Measurements from ENCODE around the gene MOV10L1.
A peak's percentile ranks its signal among the peaks of the same experiment; 100 is the strongest.
"Not testable (repeated sequence)": the region's sequence is repeated elsewhere in the genome, so short reads cannot be mapped to it uniquely, and the experiment has no call there.

Gene MOV10L1

DNA sequence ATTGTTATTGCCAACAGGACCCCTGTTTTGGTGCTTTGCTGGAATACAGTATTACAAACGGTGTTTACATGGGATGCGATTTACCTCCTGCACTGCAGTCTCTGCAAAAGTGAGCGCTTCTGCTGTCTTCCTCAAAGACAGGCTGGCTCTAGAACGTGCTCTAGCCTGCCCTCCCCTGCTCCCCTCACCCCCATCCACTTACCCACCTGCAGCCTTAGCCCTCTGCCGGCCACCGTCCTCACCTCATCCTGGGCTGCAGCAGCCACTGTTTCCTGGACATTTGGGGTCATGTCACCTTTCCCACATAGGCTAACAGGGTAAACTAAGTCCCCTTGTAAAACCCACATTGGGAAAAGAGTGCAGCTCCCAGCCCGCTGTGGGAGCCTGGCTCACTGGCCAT, 71.1 kb downstream of the MOV10L1 start:
- DNase-seq (ENCODE audit: low spot score) = no peak

DNA sequence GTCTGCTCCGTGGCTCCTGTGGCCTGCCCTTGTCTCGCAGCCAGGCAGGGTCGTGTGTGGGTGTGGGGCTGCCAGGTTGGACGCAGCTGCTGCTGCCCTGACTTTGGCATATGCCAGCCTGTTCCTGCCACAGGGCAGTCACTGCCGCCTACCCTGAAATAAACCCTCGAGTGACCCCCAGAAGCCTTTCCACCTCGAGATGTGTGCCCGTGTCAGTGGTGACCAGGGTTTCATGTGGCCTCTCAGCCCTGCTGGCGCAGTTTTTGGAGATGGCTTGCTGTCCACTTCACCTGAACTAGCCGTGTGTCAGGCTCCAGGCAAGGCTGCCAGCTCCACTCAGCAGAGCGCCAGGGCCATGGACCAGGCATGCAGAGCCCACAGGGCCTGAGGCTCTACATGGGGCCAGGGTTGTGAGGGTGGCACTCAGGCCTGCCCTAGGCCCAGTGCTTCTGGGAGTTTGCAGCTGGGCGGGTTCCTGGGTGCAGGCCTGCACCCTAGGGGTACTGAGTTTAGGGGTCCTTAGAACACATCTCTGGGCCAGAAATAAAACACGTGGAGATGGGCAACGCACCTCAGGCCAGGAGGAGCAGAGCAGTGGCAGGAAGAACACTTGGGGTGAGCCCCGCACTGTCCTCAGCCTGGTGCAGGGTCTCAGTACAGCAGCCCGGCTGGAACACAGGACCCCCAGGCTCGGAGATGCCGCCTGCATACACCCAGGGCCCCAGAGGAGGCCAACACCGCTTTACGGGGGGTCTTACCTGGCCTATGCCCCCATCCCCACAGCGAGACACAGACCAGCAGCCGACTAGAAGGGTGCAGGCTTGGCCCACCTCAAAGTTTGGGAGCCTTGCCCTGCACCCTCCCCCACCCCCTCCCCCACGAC, 71.9 kb downstream of the MOV10L1 start:
- no peak for DNase-seq (ENCODE audit: low spot score)

- DNase-seq (ENCODE audit: low spot score) = no peak
Observed at GRCh38 chr22:50162391-50162956, 72.7 kb downstream of the MOV10L1 start.

GRCh38 chr22:50165436-50166123, 75.8 kb downstream of the MOV10L1 start:
- DNase-seq (ENCODE audit: low spot score) = no peak

DNA sequence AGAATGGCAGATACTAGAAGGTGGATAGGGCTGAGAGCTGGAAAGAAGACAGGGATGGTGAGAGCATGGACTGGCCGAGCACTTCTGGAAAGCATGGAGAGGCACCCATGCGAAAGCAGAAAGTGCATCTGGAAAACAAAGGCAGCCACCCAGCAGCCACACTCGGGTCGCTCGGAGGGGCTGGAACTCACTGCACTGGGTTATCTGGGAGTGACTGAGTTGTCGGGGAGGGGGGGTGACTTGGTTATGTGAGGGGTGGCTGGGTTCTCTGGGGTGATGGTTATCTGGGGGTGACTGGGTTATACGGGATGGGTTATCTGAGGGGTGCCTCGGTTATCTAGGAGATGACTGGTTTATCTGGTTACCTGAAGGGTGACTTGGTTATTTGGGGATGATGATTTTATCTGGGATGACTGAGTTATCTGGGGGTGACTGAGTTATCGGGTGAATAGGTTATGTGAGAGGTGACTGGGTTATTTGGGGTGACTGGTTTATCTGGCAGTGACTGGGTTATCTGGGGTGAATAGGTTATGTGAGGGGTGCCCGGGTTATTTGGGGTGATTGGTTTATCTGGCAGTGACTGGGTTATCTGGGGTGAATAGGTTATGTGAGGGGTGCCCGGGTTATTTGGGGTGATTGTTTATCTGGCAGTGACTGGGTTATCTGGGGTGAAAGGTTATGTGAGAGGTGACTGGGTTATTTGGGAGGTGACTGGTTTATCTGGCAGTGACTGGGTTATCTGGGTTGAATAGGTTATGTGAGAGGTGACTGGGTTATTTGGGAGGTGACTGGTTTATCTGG, 78.1 kb downstream of the MOV10L1 start:
- no peak for DNase-seq (ENCODE audit: low spot score)

- not testable (repeated sequence) for DNase-seq (ENCODE audit: low spot score)
Observed at GRCh38 chr22:50168490-50169180, 78.8 kb downstream of the MOV10L1 start.

- no peak for DNase-seq (ENCODE audit: low spot score)
Observed at GRCh38 chr22:50169181-50169759, 79.5 kb downstream of the MOV10L1 start.

- DNase-seq (ENCODE audit: low spot score) = peak; percentile 80
Observed at GRCh38 chr22:50169774-50170341, 80.1 kb downstream of the MOV10L1 start.

- peak; percentile 78 for DNase-seq (ENCODE audit: low spot score)
Observed at GRCh38 chr22:50170453-50171318, 80.9 kb downstream of the MOV10L1 start, which contains the start of gene PANX2. Gene PANX2, plus strand, starts transcription at chr22:50170731. Its CDS starts 0 bp downstream, at chr22:50170731.

- no peak for DNase-seq (ENCODE audit: low spot score)
Observed at GRCh38 chr22:50171319-50171964, 81.6 kb downstream of the MOV10L1 start.

DNA sequence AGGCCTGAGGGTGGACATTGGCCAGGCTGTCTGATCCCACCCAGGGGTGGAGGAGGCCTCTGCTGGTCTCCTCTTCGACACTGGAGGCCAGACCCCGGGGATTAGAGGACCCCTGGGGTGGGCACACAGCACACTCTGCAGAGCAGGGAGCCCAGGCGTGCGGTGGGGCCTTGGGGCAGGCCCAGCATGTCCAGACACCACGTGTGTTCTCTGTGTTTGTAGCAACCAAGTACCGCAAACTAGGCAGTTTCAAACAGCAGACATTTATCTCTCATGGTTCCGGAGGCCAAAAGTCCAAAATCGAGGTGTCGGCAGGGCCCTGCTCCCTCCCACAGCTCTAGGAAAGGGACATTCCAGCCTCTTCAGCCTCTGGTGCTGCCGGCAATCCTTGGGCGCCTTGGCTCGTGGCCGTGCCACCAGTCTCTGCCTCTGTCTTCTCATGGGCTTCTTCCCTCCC, 82.2 kb downstream of the MOV10L1 start:
- no peak for DNase-seq (ENCODE audit: low spot score)

DNA sequence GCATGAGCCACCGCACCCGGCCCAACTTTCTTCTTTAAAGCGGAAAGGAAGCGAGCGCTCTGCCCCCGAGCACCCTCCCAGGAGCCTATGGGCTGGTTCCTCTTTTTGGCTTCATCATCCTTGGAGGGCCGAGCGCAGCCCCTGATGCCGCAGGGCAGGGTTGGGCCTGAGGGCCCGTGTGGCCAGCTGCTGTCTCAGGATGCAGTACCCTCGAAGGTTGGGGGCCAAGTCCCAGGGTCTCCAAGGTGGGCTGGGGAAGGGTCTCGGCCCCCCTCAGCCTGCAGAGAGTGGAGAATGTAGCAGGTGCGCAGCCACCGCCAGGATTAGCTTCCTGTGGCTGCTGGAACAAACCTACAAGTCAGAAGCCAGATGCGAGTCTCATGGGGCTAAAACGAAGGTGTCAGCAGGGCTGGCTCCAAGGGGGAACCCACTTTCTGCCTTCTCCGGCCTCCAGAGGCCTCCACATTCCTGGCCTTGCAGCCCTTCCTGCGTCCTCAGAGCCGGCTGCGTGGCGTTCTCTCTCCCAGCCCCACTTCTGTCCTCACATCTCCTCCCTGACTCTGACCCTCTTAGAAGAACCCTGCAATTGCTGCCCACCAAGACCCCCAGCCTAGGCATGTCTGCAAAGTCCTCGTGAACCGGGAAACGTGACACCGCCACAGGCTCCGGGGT, 83.6 kb downstream of the MOV10L1 start:
- DNase-seq (ENCODE audit: low spot score) = no peak

DNA sequence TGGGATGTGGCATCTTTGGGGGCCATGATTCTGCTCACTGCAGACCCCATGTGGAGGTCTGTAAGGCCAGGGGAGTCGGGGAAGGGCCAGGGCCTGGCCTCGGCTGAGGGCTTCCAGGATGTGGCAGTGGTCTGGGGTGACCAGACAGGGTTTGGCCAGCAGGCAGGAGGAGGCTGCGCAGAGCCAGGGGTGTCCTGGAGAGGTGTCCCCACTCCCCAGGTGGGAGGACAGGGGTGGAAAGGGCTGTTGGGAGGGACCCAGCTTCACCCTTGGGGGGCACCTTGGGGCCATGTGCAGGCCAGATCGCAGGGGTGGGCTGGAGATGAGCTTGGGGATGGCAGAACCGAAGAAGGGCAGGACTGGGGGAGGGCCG, 84.2 kb downstream of the MOV10L1 start:
- no peak for DNase-seq (ENCODE audit: low spot score)

GRCh38 chr22:50174382-50175190, 84.8 kb downstream of the MOV10L1 start:
- no peak for DNase-seq (ENCODE audit: low spot score)

GRCh38 chr22:50175191-50175461, 85.3 kb downstream of the MOV10L1 start:
- DNase-seq (ENCODE audit: low spot score) = no peak

DNA sequence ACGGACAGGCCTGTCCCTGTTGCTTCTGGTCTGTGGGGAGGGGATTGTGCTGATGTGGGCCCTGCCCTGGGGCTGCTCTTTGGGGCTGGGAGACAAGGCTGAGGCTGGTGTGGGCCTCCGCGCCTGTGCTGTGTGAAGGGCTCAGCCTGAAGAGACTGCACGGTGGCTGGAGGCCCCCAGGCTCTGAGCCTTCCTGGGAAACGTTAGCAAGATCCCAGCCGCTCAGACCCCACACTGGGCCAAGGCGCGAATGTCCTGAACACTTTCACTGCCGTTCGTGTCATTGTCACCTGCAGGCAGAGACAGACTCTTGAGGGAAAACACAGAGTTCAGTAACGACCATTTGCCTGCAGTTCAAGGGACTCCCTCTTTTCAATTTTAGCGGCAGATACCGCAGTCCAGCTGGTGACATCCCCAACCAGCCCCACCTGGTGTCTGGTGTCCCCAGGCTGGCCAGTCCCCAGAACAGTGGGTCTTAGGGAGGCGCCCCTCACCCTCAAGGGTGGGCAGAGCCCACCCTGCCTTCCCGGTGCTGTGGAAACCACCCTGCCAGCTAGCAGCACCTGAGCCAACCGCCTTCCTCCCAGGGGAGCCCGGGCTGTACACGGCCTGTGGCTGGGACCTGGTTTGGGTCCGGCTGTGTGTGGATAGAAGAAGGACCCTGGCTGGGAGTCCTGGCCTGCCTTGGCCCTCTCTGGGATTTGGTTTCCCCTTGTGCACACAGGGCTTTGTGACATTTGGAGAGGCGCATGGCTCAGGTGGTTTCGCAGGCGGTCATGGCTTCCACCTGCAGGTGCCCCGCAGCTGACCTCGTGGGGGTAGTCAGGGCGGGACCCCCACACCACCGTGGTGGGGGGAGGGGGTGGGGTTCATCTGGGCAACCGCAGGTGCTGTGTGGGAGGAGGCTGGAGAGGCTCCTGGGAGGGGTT, 86.4 kb downstream of the MOV10L1 start:
- no peak for DNase-seq (ENCODE audit: low spot score)

Measured in D341Med (cell line).